Neural cell (in vitro differentiated cells): ENCODE data around the gene SNTG2. TPM values are rescaled to one million over a fixed set of nuclear protein-coding genes. Genes with fewer than 3 reads are reported as not detected.

Experiments used
- H2AFZ ChIP-seq: fragments of 200-600, 300-800 bp; sonication (generic), shearing (Covaris generic); 2 replicates; pipeline ENCODE4 v1.6.0; 2014; ENCODE audit warnings: low read depth, mild to moderate bottlenecking, antibody characterized with exemption, low read length, moderate library complexity
- H3F3A ChIP-seq: fragments of 200-600 bp; shearing (Covaris generic); 2 replicates; pipeline ENCODE4 v1.6.1; 2016; ENCODE audit warnings: mild to moderate bottlenecking, moderate library complexity, mixed read lengths, antibody characterized with exemption, low read length; ENCODE audit not compliant: insufficient read depth, poor library complexity, severe bottlenecking
- H3K27ac ChIP-seq: fragments of 200-600, 300-800 bp; sonication (generic), shearing (Covaris generic); 2 replicates; pipeline ENCODE4 v1.5.1; 2014; ENCODE audit warnings: mild to moderate bottlenecking, low read length, moderate library complexity
- H3K27me3 ChIP-seq: fragments of 300-800, 200-600 bp; sonication (generic), shearing (Covaris generic); 2 replicates; pipeline ENCODE4 v1.6.0; 2014; ENCODE audit warnings: mild to moderate bottlenecking, low read depth, low read length, moderate library complexity; ENCODE audit not compliant: insufficient read depth
- H3K36me3 ChIP-seq: fragments of 300-800, 200-600 bp; sonication (generic), shearing (Covaris generic); 2 replicates; pipeline ENCODE4 v1.5.1; 2014; ENCODE audit warnings: mild to moderate bottlenecking, antibody characterized with exemption, low read length, moderate library complexity; ENCODE audit not compliant: insufficient read depth
- H3K4me2 ChIP-seq: fragments of 300-800, 200-600 bp; sonication (generic), shearing (Covaris generic); 2 replicates; pipeline ENCODE4 v1.6.0; 2014; ENCODE audit warnings: mild to moderate bottlenecking, low read length
- H3K4me3 ChIP-seq: fragments of 300-800, 200-600 bp; sonication (generic), shearing (Covaris generic); 2 replicates; pipeline ENCODE4 v1.5.1; 2014; ENCODE audit warnings: mild to moderate bottlenecking, low read length, moderate library complexity
- H3K79me2 ChIP-seq: fragments of 200-600 bp; shearing (Covaris generic); replicated peaks from 2 replicates; pipeline ENCODE4 v1.6.0; 2014; ENCODE audit warnings: mild to moderate bottlenecking, low read length, moderate library complexity; ENCODE audit not compliant: insufficient read depth
- H3K9ac ChIP-seq: fragments of 300-800, 200-600 bp; sonication (generic), shearing (Covaris generic); 2 replicates; pipeline ENCODE4 v1.6.1; 2016; ENCODE audit warnings: mild to moderate bottlenecking, low read length, mixed read lengths
- H3K9me2 ChIP-seq: fragments of 200-600 bp; shearing (Covaris generic); 2 replicates; pipeline ENCODE4 v1.6.1; 2016; ENCODE audit warnings: mild to moderate bottlenecking, low read length, mixed read lengths; ENCODE audit not compliant: insufficient read depth
- H3K9me3 ChIP-seq: fragments of 200-600, 300-800 bp; sonication (generic), shearing (Covaris generic); 2 replicates; pipeline ENCODE4 v1.6.1; 2016; ENCODE audit warnings: mild to moderate bottlenecking, mixed run types, low read length, moderate library complexity, mixed read lengths
- H4K20me1 ChIP-seq: fragments of 200-600 bp; shearing (Covaris generic); 2 replicates; pipeline ENCODE4 v1.6.1; 2016; ENCODE audit warnings: mild to moderate bottlenecking, mixed run types; ENCODE audit not compliant: insufficient read depth
- EP300 ChIP-seq: fragments of 450-650 bp; conservative IDR thresholded peaks from 2 replicates; pipeline ENCODE4 v1.6.1; 2014; ENCODE audit warnings: antibody characterized with exemption, mild to moderate bottlenecking, moderate library complexity; ENCODE audit not compliant: poor library complexity, severe bottlenecking
- EZH2 ChIP-seq: fragments of 200-600, 300-800 bp; shearing (Covaris generic), sonication (generic); IDR thresholded peaks from 2 replicates; pipeline ENCODE4 v1.6.1; 2014; ENCODE audit warnings: antibody characterized with exemption, low read length, borderline replicate concordance, mild to moderate bottlenecking; ENCODE audit not compliant: insufficient read depth, poor library complexity, severe bottlenecking
- MXI1 ChIP-seq: fragments of 450-650 bp; conservative IDR thresholded peaks from 2 replicates; pipeline ENCODE4 v1.6.1; 2014; ENCODE audit warnings: antibody characterized with exemption, mild to moderate bottlenecking; ENCODE audit not compliant: poor library complexity, severe bottlenecking
- POLR2AphosphoS5 ChIP-seq: IDR thresholded peaks from 2 replicates; pipeline ENCODE4 v1.6.1; 2012
- RAD21 ChIP-seq: fragments of 450-650 bp; conservative IDR thresholded peaks from 2 replicates; pipeline ENCODE4 v1.6.1; 2014; ENCODE audit warnings: antibody characterized with exemption, mild to moderate bottlenecking, moderate library complexity
- SMC3 ChIP-seq: fragments of 450-650 bp; conservative IDR thresholded peaks from 2 replicates; pipeline ENCODE4 v1.6.1; 2014; ENCODE audit warnings: antibody characterized with exemption, mild to moderate bottlenecking, moderate library complexity; ENCODE audit not compliant: poor library complexity
- TAF1 ChIP-seq: IDR thresholded peaks from 2 replicates; pipeline ENCODE4 v1.6.1; 2012; ENCODE audit warnings: low read depth
- polyA plus RNA-seq: library from polyadenylated mRNA; depleted of rRNA; stranded (reverse); fragments of >200 nt; gene quantifications from 2 replicates; pipeline ENCODE4 v1.2.3, GENCODE V29; 2014
- TF ChIP-seq, protein P1 (sequence below): fragments of 450-650 bp; IDR thresholded peaks from 2 replicates; pipeline ENCODE4 v1.5.1; 2014; ENCODE audit warnings: antibody characterized with exemption, mild to moderate bottlenecking, moderate library complexity; ENCODE audit not compliant: poor library complexity, severe bottlenecking
- TF ChIP-seq, protein P2 (sequence below): IDR thresholded peaks from 2 replicates; pipeline ENCODE4 v1.6.1; 2012; ENCODE audit warnings: borderline replicate concordance

SNTG2 gene
- polyA plus RNA-seq, 1 donor from 2014 or later, result not detected

DNA sequence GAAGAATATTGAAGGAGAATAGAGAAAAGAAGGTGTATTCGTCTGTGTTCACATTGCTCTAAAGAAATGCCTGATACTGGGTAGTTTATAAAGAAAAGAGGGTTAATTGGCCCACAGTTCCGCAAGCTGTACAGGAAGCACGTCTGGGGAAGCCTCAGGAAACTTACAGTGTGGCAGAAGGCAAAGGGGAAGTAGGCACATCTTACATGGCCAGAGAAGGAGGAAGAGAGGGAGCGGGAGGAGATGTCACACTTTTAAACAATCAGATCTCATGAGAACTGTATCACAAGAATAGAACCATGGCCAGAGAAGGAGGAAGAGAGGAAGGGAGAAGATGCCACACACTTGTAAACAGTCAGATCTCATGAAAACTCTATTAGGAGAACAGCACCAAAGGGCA, 303.0 kb downstream of the SNTG2 start:
- no peaks in the 10 kb centered on the region for H3K9me2 ChIP-seq
- H3K9ac ChIP-seq, result no peak overlapping the region
- H3K4me3 ChIP-seq, result no peak overlapping the region
- H3K9me3 ChIP-seq, result no peaks in the 10 kb centered on the region
- no peaks in the 10 kb centered on the region for H3K36me3 ChIP-seq
- H3K4me2 ChIP-seq, result no peak overlapping the region
- no peaks in the 10 kb centered on the region for H3F3A ChIP-seq
- H4K20me1 ChIP-seq, result no peaks in the 10 kb centered on the region
- no peaks in the 10 kb centered on the region for H3K79me2 ChIP-seq
- no peaks in the 10 kb centered on the region for H3K27me3 ChIP-seq
- TF ChIP-seq MXI1, result no peak
- TF ChIP-seq EZH2, result no peak
- TF ChIP-seq, protein P1, sequence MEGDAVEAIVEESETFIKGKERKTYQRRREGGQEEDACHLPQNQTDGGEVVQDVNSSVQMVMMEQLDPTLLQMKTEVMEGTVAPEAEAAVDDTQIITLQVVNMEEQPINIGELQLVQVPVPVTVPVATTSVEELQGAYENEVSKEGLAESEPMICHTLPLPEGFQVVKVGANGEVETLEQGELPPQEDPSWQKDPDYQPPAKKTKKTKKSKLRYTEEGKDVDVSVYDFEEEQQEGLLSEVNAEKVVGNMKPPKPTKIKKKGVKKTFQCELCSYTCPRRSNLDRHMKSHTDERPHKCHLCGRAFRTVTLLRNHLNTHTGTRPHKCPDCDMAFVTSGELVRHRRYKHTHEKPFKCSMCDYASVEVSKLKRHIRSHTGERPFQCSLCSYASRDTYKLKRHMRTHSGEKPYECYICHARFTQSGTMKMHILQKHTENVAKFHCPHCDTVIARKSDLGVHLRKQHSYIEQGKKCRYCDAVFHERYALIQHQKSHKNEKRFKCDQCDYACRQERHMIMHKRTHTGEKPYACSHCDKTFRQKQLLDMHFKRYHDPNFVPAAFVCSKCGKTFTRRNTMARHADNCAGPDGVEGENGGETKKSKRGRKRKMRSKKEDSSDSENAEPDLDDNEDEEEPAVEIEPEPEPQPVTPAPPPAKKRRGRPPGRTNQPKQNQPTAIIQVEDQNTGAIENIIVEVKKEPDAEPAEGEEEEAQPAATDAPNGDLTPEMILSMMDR, result no peak
- no peak for TF ChIP-seq SMC3
- TF ChIP-seq EP300, result no peak
- TF ChIP-seq POLR2AphosphoS5, result no peak
- TF ChIP-seq TAF1, result no peak
- TF ChIP-seq, protein P2, sequence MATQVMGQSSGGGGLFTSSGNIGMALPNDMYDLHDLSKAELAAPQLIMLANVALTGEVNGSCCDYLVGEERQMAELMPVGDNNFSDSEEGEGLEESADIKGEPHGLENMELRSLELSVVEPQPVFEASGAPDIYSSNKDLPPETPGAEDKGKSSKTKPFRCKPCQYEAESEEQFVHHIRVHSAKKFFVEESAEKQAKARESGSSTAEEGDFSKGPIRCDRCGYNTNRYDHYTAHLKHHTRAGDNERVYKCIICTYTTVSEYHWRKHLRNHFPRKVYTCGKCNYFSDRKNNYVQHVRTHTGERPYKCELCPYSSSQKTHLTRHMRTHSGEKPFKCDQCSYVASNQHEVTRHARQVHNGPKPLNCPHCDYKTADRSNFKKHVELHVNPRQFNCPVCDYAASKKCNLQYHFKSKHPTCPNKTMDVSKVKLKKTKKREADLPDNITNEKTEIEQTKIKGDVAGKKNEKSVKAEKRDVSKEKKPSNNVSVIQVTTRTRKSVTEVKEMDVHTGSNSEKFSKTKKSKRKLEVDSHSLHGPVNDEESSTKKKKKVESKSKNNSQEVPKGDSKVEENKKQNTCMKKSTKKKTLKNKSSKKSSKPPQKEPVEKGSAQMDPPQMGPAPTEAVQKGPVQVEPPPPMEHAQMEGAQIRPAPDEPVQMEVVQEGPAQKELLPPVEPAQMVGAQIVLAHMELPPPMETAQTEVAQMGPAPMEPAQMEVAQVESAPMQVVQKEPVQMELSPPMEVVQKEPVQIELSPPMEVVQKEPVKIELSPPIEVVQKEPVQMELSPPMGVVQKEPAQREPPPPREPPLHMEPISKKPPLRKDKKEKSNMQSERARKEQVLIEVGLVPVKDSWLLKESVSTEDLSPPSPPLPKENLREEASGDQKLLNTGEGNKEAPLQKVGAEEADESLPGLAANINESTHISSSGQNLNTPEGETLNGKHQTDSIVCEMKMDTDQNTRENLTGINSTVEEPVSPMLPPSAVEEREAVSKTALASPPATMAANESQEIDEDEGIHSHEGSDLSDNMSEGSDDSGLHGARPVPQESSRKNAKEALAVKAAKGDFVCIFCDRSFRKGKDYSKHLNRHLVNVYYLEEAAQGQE, result no peak
- no peak for TF ChIP-seq RAD21
- no peak overlapping the region for H2AFZ ChIP-seq
- no peak overlapping the region for H3K27ac ChIP-seq

DNA sequence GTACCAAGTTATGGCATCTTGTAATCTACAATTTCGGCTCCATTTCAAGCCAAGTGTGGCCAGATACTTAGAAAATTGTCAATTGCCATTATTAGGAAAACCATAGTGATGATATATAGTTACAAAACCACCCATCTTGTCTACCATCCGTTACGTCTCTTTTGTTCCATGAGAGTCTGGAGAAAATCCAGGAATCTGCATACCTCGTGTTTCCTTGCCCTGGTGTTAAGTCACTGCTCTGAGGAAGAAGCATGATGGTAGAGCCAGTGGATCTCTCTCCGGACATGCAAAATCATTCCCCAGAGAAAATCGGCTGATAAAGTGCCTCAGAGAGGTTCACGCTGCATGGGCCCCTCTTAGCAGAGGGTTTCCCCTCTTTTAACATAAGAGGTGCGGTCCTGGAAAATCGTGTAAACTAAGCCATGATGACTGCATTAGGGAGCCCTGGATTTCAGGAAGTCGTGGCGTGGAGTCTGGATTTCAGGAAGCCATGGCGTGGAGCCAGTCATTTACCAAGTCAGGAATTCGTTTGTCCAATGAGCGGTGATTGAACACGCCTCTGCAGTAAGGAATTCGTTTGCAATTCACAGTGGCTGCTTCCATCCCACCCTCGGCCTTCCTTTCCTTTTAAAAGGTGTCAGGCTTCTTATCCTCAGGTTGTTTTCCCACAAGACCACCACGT, 304.2 kb downstream of the SNTG2 start:
- no peaks in the 10 kb centered on the region for H3K9me2 ChIP-seq
- H3K27me3 ChIP-seq, result no peaks in the 10 kb centered on the region
- no peak overlapping the region for H3K27ac ChIP-seq
- H3K4me3 ChIP-seq, result no peak overlapping the region
- no peaks in the 10 kb centered on the region for H3K79me2 ChIP-seq
- H2AFZ ChIP-seq, result no peak overlapping the region
- H3F3A ChIP-seq, result no peaks in the 10 kb centered on the region
- no peak overlapping the region for H3K4me2 ChIP-seq
- no peaks in the 10 kb centered on the region for H3K9me3 ChIP-seq
- H3K9ac ChIP-seq, result no peak overlapping the region
- no peaks in the 10 kb centered on the region for H3K36me3 ChIP-seq
- TF ChIP-seq, protein P1, result no peak
- TF ChIP-seq SMC3 (no peak), EZH2 (no peak), EP300 (no peak), TAF1 (no peak), POLR2AphosphoS5 (no peak), RAD21 (no peak), MXI1 (no peak)
- TF ChIP-seq, protein P2, result no peak
- H4K20me1 ChIP-seq, result no peaks in the 10 kb centered on the region
